H1 (cell line): Measurements from ENCODE around the gene NFIC. TPM values are rescaled to one million over a fixed set of nuclear protein-coding genes. Genes with fewer than 3 reads are reported as not detected.

Source experiments
- CTCF ChIA-PET: fragments of 300-600 bp; sonication (Branson Sonifier 250); formaldehyde crosslinking; loops from one replicate; lab custom pipeline; 2021; ENCODE audit not compliant: partially characterized antibody; lab: Charles Lee
- POLR2A ChIA-PET: fragments of 300-600 bp; sonication (Branson Sonifier 250); formaldehyde crosslinking; loops from one replicate; lab custom pipeline; 2021; ENCODE audit warnings: inconsistent platforms; ENCODE audit not compliant: partially characterized antibody; lab: Charles Lee
- DNase-seq, 2 experiments: peaks; one replicate each; pipeline versions ENCODE4 v3.0.0 to v3.0.0-alpha.2; 2010 to 2022; ENCODE audit warnings: low spot score in 2 of 2, low read depth in 1 of 2, mixed read lengths in 1 of 2
- FAIRE-seq: peaks from 2 replicates; lab custom pipeline; 2011; peaks lifted over from hg19 to GRCh38; lab: Jason Lieb, UNC
- H2AFZ ChIP-seq: 2 replicates; pipeline ENCODE4 v1.8.1; 2012; ENCODE audit warnings: low read length, inconsistent platforms
- H2AK5ac ChIP-seq: 2 replicates; pipeline ENCODE4 v1.6.1; 2013; ENCODE audit warnings: low read depth, low read length
- H2BK120ac ChIP-seq: replicated peaks from 2 replicates; pipeline ENCODE3; 2013; ENCODE audit warnings: low read depth, low read length, inconsistent platforms
- H2BK12ac ChIP-seq: 2 replicates; pipeline ENCODE4 v1.6.1; 2013; ENCODE audit warnings: low read depth, low read length
- H2BK15ac ChIP-seq: 2 replicates; pipeline ENCODE4 v1.6.1; 2013; ENCODE audit warnings: low read length
- H2BK20ac ChIP-seq: 2 replicates; pipeline ENCODE4 v1.6.1; 2013; ENCODE audit warnings: low read length
- H2BK5ac ChIP-seq: 2 replicates; pipeline ENCODE4 v1.6.1; 2013; ENCODE audit warnings: low read depth, low read length
- H3K14ac ChIP-seq: 2 replicates; pipeline ENCODE4 v1.6.1; 2013; ENCODE audit warnings: inconsistent platforms; ENCODE audit not compliant: insufficient read length
- H3K18ac ChIP-seq: 2 replicates; pipeline ENCODE4 v1.6.1; 2013; ENCODE audit warnings: low read length; ENCODE audit errors: extremely low read depth
- H3K23ac ChIP-seq: 2 replicates; pipeline ENCODE4 v1.6.1; 2013; ENCODE audit warnings: inconsistent platforms; ENCODE audit not compliant: insufficient read length
- H3K23me2 ChIP-seq: 2 replicates; pipeline ENCODE4 v1.6.1; 2013; ENCODE audit warnings: low read depth, low read length
- H3K27ac ChIP-seq: 2 replicates; pipeline ENCODE4 v1.6.1; 2011; ENCODE audit warnings: low read depth, low read length, inconsistent platforms
- H3K27me3 ChIP-seq, 4 experiments: replicated peaks in 1 of 4; 1 replicate in 1 of 4; 2 replicates in 3 of 4; pipeline versions ENCODE4 v1.6.1 to v1.8.1; 2011 to 2013; ENCODE audit warnings: low read length in 3 of 4, mild to moderate bottlenecking in 3 of 4, inconsistent platforms in 2 of 4, mixed read lengths in 2 of 4, moderate library complexity in 1 of 4; ENCODE audit not compliant: control insufficient read depth in 3 of 4, insufficient read depth in 3 of 4; ENCODE audit errors: extremely low read depth in 1 of 4
- H3K36me3 ChIP-seq, 4 experiments: 2 replicates each; pipeline versions ENCODE4 v1.6.1 to v1.8.1; 2011 to 2013; ENCODE audit warnings: mild to moderate bottlenecking in 4 of 4, low read length in 3 of 4, moderate library complexity in 2 of 4, control low read depth in 1 of 4, inconsistent platforms in 1 of 4; ENCODE audit not compliant: insufficient read depth in 4 of 4, control insufficient read depth in 2 of 4
- H3K4ac ChIP-seq: replicated peaks from 2 replicates; pipeline ENCODE3; 2013; ENCODE audit warnings: low read length, low read depth, mixed read lengths, inconsistent platforms; ENCODE audit not compliant: insufficient read length
- H3K4me1 ChIP-seq, 4 experiments: replicated peaks in 1 of 4; 1 replicate in 1 of 4; 2 replicates in 3 of 4; pipeline versions ENCODE4 v1.6.1 to v1.8.1; 2011 to 2013; ENCODE audit warnings: low read length in 3 of 4, inconsistent platforms in 2 of 4, mixed read lengths in 1 of 4; ENCODE audit not compliant: insufficient read depth in 4 of 4, control insufficient read depth in 3 of 4
- H3K4me2 ChIP-seq, 2 experiments: 2 replicates each; pipeline versions ENCODE4 v1.6.1 to v1.8.1; 2011 to 2013; ENCODE audit warnings: low read depth in 2 of 2, low read length in 2 of 2, control low read depth in 1 of 2, inconsistent platforms in 1 of 2, mild to moderate bottlenecking in 1 of 2; ENCODE audit not compliant: insufficient read depth in 1 of 2
- H3K4me3 ChIP-seq, 4 experiments: fragments of 200-600, 300-600 bp in 1 of 4; sonication (generic), shearing (Covaris generic), sonication (Bioruptor Twin) in 1 of 4; 2 replicates each; pipeline versions ENCODE4 v1.5.1 to v1.8.1; 2011 to 2016; ENCODE audit warnings: low read length in 4 of 4, low read depth in 3 of 4, control low read depth in 2 of 4, inconsistent platforms in 2 of 4, mild to moderate bottlenecking in 2 of 4, mixed read lengths in 1 of 4, moderate library complexity in 1 of 4; ENCODE audit not compliant: insufficient read depth in 2 of 4; ENCODE audit errors: extremely low read depth in 1 of 4
- H3K56ac ChIP-seq: replicated peaks from 2 replicates; pipeline ENCODE3; 2013; ENCODE audit warnings: low read depth, mild to moderate bottlenecking, mixed read lengths, low read length, inconsistent platforms; ENCODE audit not compliant: insufficient read length
- H3K79me1 ChIP-seq: 2 replicates; pipeline ENCODE4 v1.6.1; 2013; ENCODE audit warnings: low read depth, low read length, control low read depth
- H3K79me2 ChIP-seq, 2 experiments: 2 replicates each; pipeline versions ENCODE4 v1.6.1 to v1.8.1; 2012 to 2013; ENCODE audit warnings: low read length in 2 of 2, mild to moderate bottlenecking in 2 of 2, inconsistent platforms in 1 of 2; ENCODE audit not compliant: insufficient read depth in 2 of 2, control insufficient read depth in 1 of 2
- H3K9ac ChIP-seq, 4 experiments: replicated peaks in 1 of 4; 1 replicate in 1 of 4; 2 replicates in 3 of 4; pipeline versions ENCODE4 v1.6.1 to v1.8.1; 2011 to 2013; ENCODE audit warnings: low read depth in 3 of 4, low read length in 3 of 4, control low read depth in 2 of 4, mild to moderate bottlenecking in 2 of 4, moderate library complexity in 2 of 4, inconsistent platforms in 1 of 4; ENCODE audit errors: extremely low read depth in 1 of 4
- H3K9me3 ChIP-seq, 2 experiments: 2 replicates each; pipeline versions ENCODE4 v1.6.1 to v1.8.1; 2012 to 2013; ENCODE audit warnings: mild to moderate bottlenecking in 2 of 2, moderate library complexity in 2 of 2, control low read depth in 1 of 2, inconsistent platforms in 1 of 2, low read depth in 1 of 2, low read length in 1 of 2, mixed read lengths in 1 of 2; ENCODE audit not compliant: insufficient read depth in 2 of 2
- H4K20me1 ChIP-seq, 2 experiments: replicated peaks in 1 of 2; 2 replicates each; pipeline versions ENCODE3 to v1.8.1; 2011 to 2013; ENCODE audit warnings: inconsistent platforms in 2 of 2, low read length in 2 of 2, mild to moderate bottlenecking in 1 of 2; ENCODE audit not compliant: insufficient read depth in 2 of 2, control insufficient read depth in 1 of 2
- H4K5ac ChIP-seq: 2 replicates; pipeline ENCODE4 v1.6.1; 2013; ENCODE audit warnings: low read length, low read depth, mixed read lengths, inconsistent platforms; ENCODE audit not compliant: insufficient read length
- H4K8ac ChIP-seq: 2 replicates; pipeline ENCODE4 v1.8.0; 2013; ENCODE audit warnings: mild to moderate bottlenecking, moderate library complexity, low read length, inconsistent platforms; ENCODE audit not compliant: insufficient read depth; ENCODE audit errors: extremely low read depth
- H4K91ac ChIP-seq: replicated peaks from 2 replicates; pipeline ENCODE3; 2013; ENCODE audit warnings: low read length, mixed read lengths, inconsistent platforms; ENCODE audit not compliant: insufficient read length
- EZH2 ChIP-seq: fragments of 200-600 bp; sonication (generic); IDR thresholded peaks from 2 replicates; pipeline ENCODE4 v1.7.1; 2012; ENCODE audit warnings: low read depth, mild to moderate bottlenecking, moderate library complexity, low read length, inconsistent platforms; ENCODE audit not compliant: severe bottlenecking
- POLR2A ChIP-seq, 2 experiments: IDR thresholded peaks; 1 replicate in 1 of 2; 2 replicates in 1 of 2; pipeline ENCODE4 v1.6.1; 2011; ENCODE audit warnings: low read depth in 2 of 2, low read length in 2 of 2, mild to moderate bottlenecking in 2 of 2; ENCODE audit errors: control extremely low read depth in 1 of 2
- SIN3A ChIP-seq, 2 experiments: IDR thresholded peaks in 1 of 2; conservative IDR thresholded peaks in 1 of 2; 2 replicates each; pipeline ENCODE4 v1.6.1; 2011 to 2012; ENCODE audit warnings: low read length in 2 of 2, improper control_type of control experiment in 1 of 2, low read depth in 1 of 2, mild to moderate bottlenecking in 1 of 2
- SP1 ChIP-seq: IDR thresholded peaks from 2 replicates; pipeline ENCODE4 v1.6.1; 2011; ENCODE audit warnings: low read depth, low read length
- WGBS, 2 experiments: shearing (Covaris generic) in 1 of 2; methylation state at CpG; one replicate each; pipeline versions ENCODE4 v1.1.6 to v1.1.7; 2013 to 2015; ENCODE audit warnings: low lambda C conversion rate in 2 of 2, mixed read lengths in 2 of 2, inconsistent platforms in 1 of 2, low coverage in 1 of 2, missing lambda C conversion rate in 1 of 2; ENCODE audit not compliant: insufficient replicate concordance in 2 of 2, insufficient coverage in 1 of 2, insufficient read length in 1 of 2; ENCODE audit errors: extremely low coverage in 1 of 2, missing lambda C conversion rate in 1 of 2; 5-methylcytosine and 5-hydroxymethylcytosine counted together
- polyA plus RNA-seq, 7 experiments: library from polyadenylated mRNA; depleted of rRNA in 3 of 7; stranded (reverse) in 5 of 7; unstranded in 2 of 7; fragments of >200 nt in 5 of 7; fragments of 200-250 nt in 2 of 7; gene quantifications; 1 replicate in 5 of 7; 2 replicates in 1 of 7; 4 replicates in 1 of 7; pipeline versions ENCODE4 v1.2.1 to v1.2.3, GENCODE V29; 2011 to 2013; ENCODE audit warnings: missing spikeins in 2 of 7, mixed read lengths in 2 of 7
- total RNA-seq: library from RNA; stranded (reverse); fragmentation: NEBNext Ultra II Directional; extraction: Animal tissue kit (Norgen Biotek cat#: 25700); gene quantifications from 2 replicates; pipeline ENCODE4 v1.2.1, GENCODE V29; 2021

Gene NFIC
- total and polyA plus RNA-seq, 2 of the 8 experiments (the other 6 are each of a cell fraction or from before 2014, with no cell fraction given): 0.56 to 3.2 TPM

GRCh38 chr19:3497757-3498520 is 131.6 kb downstream of the NFIC start:
- no peak overlapping the region for H3K9ac ChIP-seq
- no peak overlapping the region for H2BK5ac ChIP-seq
- no peak overlapping the region for H2BK120ac ChIP-seq
- H3K56ac ChIP-seq: no peak overlapping the region
- no peak overlapping the region for H4K8ac ChIP-seq
- no peak overlapping the region for H3K4me2 ChIP-seq
- no peak overlapping the region for H2BK12ac ChIP-seq
- H3K23ac ChIP-seq: no peak overlapping the region
- ChIA-PET CTCF (interaction anchor here (0.6 to 1.5 kb wide), 5 partner anchors 13 to 1555 kb away, joined by 3 to 7 read pairs (median 3); no protein-coding TSS in a partner anchor), POLR2A (interaction anchor here (0.7 to 0.9 kb wide), 2 partner anchors 16 to 209 kb away, joined by 3 to 4 read pairs; no protein-coding TSS in a partner anchor)
- H2AK5ac ChIP-seq: no peak overlapping the region
- no peak overlapping the region for H3K4ac ChIP-seq
- FAIRE-seq: no peak
- no peak overlapping the region for H3K18ac ChIP-seq
- H3K79me2 ChIP-seq: peaks cover 0 to 30% of the 10 kb centered on the region in 2 experiments; a peak in 2 of 4 replicates
- H3K4me1 ChIP-seq: no peaks in the 10 kb centered on the region; a peak in 3 of 7 replicates
- H3K36me3 ChIP-seq: peaks cover 4 to 16% (median 8%) of the 10 kb centered on the region in 4 experiments; a peak in 7 of 8 replicates
- no peak for TF ChIP-seq SIN3A (conservative IDR thresholded peaks at IDR 0.05 in 1 of 2, IDR thresholded peaks at IDR 0.05 in 1 of 2; ENCODE audit: low read depth in 1 of 2, low read length in 2 of 2)
- TF ChIP-seq SP1: no peak
- TF ChIP-seq POLR2A (IDR thresholded peaks at IDR 0.05; ENCODE audit: control extremely low read depth in 1 of 2, low read depth in 2 of 2, low read length in 2 of 2): no peak
- no peak for TF ChIP-seq EZH2
- whole genome bisulfite sequencing, 2 experiments: 87% methylated on average over 5 of the region's 5 CpGs; no CpG with 5 or more reads in 1 of the 2 experiments
- H4K5ac ChIP-seq: no peak overlapping the region
- H3K9me3 ChIP-seq: no peaks in the 10 kb centered on the region
- H2AFZ ChIP-seq: no peak overlapping the region
- H3K14ac ChIP-seq: no peak overlapping the region
- peaks cover 1 to 8% of the 10 kb centered on the region in 2 experiments for H4K20me1 ChIP-seq
- H3K4me3 ChIP-seq: no peak overlapping the region
- H4K91ac ChIP-seq: no peak overlapping the region
- H3K27me3 ChIP-seq: no peaks in the 10 kb centered on the region
- no peak overlapping the region for H2BK20ac ChIP-seq
- H3K27ac ChIP-seq: no peak overlapping the region
- H3K23me2 ChIP-seq: peaks cover 7% of the 10 kb centered on the region
- H2BK15ac ChIP-seq: no peak overlapping the region
- H3K79me1 ChIP-seq: peaks cover 6% of the 10 kb centered on the region
- no peak for DNase-seq
